Trophoblast cell (in vitro differentiated cells and primary cell): ENCODE data around the gene TRMU.

Experiments used
- DNase-seq, 2 donors: peaks; one replicate each; pipeline ENCODE4 v3.0.0-alpha.2; 2016
- H2AFZ ChIP-seq: 2 replicates; pipeline ENCODE4 v1.6.1; 2013; ENCODE audit warnings: low read length, moderate library complexity, mild to moderate bottlenecking; ENCODE audit not compliant: insufficient read depth, poor library complexity
- H2AK5ac ChIP-seq: 2 replicates; pipeline ENCODE4 v1.6.1; 2013; ENCODE audit warnings: mild to moderate bottlenecking, low read length
- H2BK120ac ChIP-seq: 2 replicates; pipeline ENCODE4 v1.6.1; 2013; ENCODE audit warnings: low read length, mild to moderate bottlenecking, moderate library complexity; ENCODE audit not compliant: insufficient read depth, poor library complexity
- H2BK12ac ChIP-seq: 2 replicates; pipeline ENCODE4 v1.6.1; 2013; ENCODE audit warnings: mild to moderate bottlenecking, low read length, moderate library complexity
- H2BK5ac ChIP-seq: 2 replicates; pipeline ENCODE4 v1.6.1; 2013; ENCODE audit warnings: low read length, low read depth, moderate library complexity, mild to moderate bottlenecking; ENCODE audit not compliant: poor library complexity
- H3K14ac ChIP-seq: 2 replicates; pipeline ENCODE4 v1.6.1; 2013; ENCODE audit warnings: mild to moderate bottlenecking, low read length
- H3K18ac ChIP-seq: 2 replicates; pipeline ENCODE4 v1.6.1; 2013; ENCODE audit warnings: mild to moderate bottlenecking, low read length
- H3K23ac ChIP-seq: 2 replicates; pipeline ENCODE4 v1.6.1; 2013; ENCODE audit warnings: low read length
- H3K27ac ChIP-seq: 2 replicates; pipeline ENCODE4 v1.5.1; 2013; ENCODE audit warnings: low read depth, mild to moderate bottlenecking, inconsistent platforms, low read length, moderate library complexity
- H3K27me3 ChIP-seq: 2 replicates; pipeline ENCODE4 v1.6.1; 2013; ENCODE audit warnings: inconsistent platforms, mild to moderate bottlenecking, low read length, moderate library complexity; ENCODE audit not compliant: insufficient read depth
- H3K36me3 ChIP-seq, 2 experiments: 1 replicate in 1 of 2; 2 replicates in 1 of 2; pipeline ENCODE4 v1.6.1; 2013; ENCODE audit warnings: low read length in 2 of 2, mild to moderate bottlenecking in 2 of 2, moderate library complexity in 1 of 2; ENCODE audit not compliant: insufficient read depth in 2 of 2, control insufficient read depth in 1 of 2
- H3K4ac ChIP-seq: 2 replicates; pipeline ENCODE4 v1.6.1; 2013; ENCODE audit warnings: low read depth, mild to moderate bottlenecking, low read length, moderate library complexity
- H3K4me1 ChIP-seq, 2 experiments: 1 replicate in 1 of 2; 2 replicates in 1 of 2; pipeline ENCODE4 v1.6.1; 2013; ENCODE audit warnings: low read length in 2 of 2, mild to moderate bottlenecking in 2 of 2, moderate library complexity in 1 of 2; ENCODE audit not compliant: insufficient read depth in 2 of 2, control insufficient read depth in 1 of 2
- H3K4me2 ChIP-seq: 2 replicates; pipeline ENCODE4 v1.6.1; 2013; ENCODE audit warnings: inconsistent platforms, mild to moderate bottlenecking, low read length, moderate library complexity
- H3K4me3 ChIP-seq: 2 replicates; pipeline ENCODE4 v1.5.1; 2013; ENCODE audit warnings: mild to moderate bottlenecking, low read depth, low read length, inconsistent platforms
- H3K79me1 ChIP-seq: one replicate; pipeline ENCODE4 v1.6.1; 2013; ENCODE audit warnings: low read length
- H3K79me2 ChIP-seq: 2 replicates; pipeline ENCODE4 v1.6.1; 2013; ENCODE audit warnings: low read length, mild to moderate bottlenecking; ENCODE audit not compliant: control insufficient read depth, insufficient read depth, poor library complexity
- H3K9ac ChIP-seq: 2 replicates; pipeline ENCODE4 v1.6.1; 2013; ENCODE audit warnings: mild to moderate bottlenecking, low read length
- H3K9me3 ChIP-seq: 2 replicates; pipeline ENCODE4 v1.6.1; 2013; ENCODE audit warnings: low read depth, mild to moderate bottlenecking, control low read depth, inconsistent platforms, low read length; ENCODE audit not compliant: insufficient read depth
- H4K12ac ChIP-seq: 2 replicates; pipeline ENCODE4 v1.6.1; 2013; ENCODE audit warnings: low read depth, mild to moderate bottlenecking, low read length, moderate library complexity
- H4K8ac ChIP-seq: 2 replicates; pipeline ENCODE4 v1.6.1; 2013; ENCODE audit warnings: low read depth, mild to moderate bottlenecking, low read length, moderate library complexity
- H4K91ac ChIP-seq: one replicate; pipeline ENCODE4 v1.6.1; 2013; ENCODE audit warnings: low read depth, mild to moderate bottlenecking, low read length, moderate library complexity
- WGBS: extraction: QIAGEN DNeasy Blood & Tissue Kit; methylation state at CpG from one replicate; pipeline ENCODE4 v1.1.7; 2013; ENCODE audit warnings: missing lambda C conversion rate; ENCODE audit not compliant: insufficient read length, insufficient coverage; ENCODE audit errors: extremely low coverage; 5-methylcytosine and 5-hydroxymethylcytosine counted together

TRMU gene

DNA sequence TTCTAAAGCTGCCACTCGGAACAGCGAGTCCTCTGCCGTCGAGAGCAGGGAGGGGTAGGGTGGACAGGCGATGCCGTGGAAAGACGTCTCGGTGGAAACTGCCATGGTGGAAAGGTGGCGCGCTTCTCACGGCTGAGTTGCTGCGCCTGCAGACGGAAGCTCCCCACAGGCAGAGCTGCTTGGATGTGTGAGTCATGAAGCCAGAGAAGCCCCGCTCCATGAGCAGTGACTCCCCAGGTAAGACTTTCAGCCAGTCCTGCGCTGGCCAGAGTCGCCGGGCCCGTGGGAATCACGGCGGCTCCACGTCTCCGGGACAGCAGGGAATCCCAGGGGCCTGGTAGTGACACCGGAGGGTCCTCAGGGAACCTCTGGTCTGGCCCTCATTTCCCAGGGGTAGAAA is 4.0 kb upstream of the TRMU start:
- Histone ChIP-seq H3K79me2 (peaks cover 9% of the 10 kb centered on the region), H3K79me1 (peaks cover 11% of the 10 kb centered on the region), H3K4ac (no peak overlapping the region), H2BK120ac (no peak overlapping the region), H4K8ac (no peak overlapping the region), H3K18ac (no peak overlapping the region), H4K91ac (no peak overlapping the region), H3K27ac (no peak overlapping the region), H3K9me3 (no peaks in the 10 kb centered on the region), H3K27me3 (no peaks in the 10 kb centered on the region), H3K14ac (no peak overlapping the region), H2BK12ac (no peak overlapping the region), H4K12ac (no peak overlapping the region), H3K36me3 (peaks cover 50 to 55% of the 10 kb centered on the region in 2 experiments), H2AFZ (no peak overlapping the region), H3K23ac (no peak overlapping the region), H3K4me1 (peaks cover 1 to 3% of the 10 kb centered on the region in 2 experiments), H3K4me2 (no peak overlapping the region), H2AK5ac (no peak overlapping the region), H2BK5ac (no peak overlapping the region), H3K4me3 (no peak overlapping the region), H3K9ac (no peak overlapping the region)
- DNase-seq: no peak
- no CpG with 5 or more reads among the region's 23 CpGs for WGBS

DNA sequence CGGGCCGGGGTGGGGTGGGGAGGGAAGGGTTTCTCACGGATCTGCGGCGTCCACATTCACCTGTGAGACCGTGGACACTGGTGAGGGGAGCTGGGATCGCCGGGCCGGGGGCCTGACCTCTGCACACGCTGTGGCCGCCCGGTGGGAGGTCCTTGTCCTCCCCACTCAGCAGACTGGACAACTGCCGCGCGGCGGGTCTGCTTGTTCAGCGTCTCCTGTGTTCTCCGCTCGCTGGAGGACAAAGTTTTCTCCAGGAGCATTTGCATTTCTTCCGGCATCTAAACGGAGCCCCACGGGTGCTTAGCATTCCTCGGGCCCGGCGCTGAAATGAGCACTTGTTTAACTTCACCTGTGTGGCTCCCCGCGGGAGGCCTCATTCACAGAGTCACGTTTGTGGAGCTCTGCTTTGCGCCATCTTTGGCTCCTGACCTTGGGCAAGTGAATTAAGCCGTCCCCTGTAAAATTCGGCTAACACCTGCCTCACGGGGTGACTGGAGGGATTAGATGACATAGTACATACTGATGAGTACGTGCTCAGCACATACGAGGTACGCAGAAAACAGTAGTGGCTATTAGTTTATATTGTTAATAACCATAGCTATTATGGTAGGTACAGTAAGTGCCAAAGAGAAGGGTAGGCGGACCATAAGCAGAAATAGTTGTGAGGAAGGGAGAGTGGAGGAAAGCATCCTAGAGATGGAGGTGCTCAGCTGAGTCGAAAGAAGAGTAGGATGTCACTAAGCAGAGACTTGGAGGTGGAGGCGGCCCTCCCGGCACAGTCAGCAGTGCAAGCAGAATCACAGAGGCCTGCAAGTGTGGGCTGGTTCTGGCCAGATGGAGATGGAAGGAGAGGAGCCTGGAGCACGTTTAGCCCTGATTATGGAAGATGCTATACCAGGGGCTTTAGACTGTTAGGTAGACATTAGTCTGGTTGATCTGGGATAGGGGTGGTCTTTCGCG is 885 bp downstream of the TRMU start:
- no peak overlapping the region for H3K23ac ChIP-seq
- H3K9ac ChIP-seq: peak overlapping the region; percentile 93
- peak overlapping the region; percentile 55 for H4K12ac ChIP-seq
- H2BK120ac ChIP-seq: no peak overlapping the region
- DNase-seq: peak in 1 of 2 donors; percentile 37
- WGBS: no CpG with 5 or more reads among the region's 42 CpGs
- H4K8ac ChIP-seq: peak overlapping the region; percentile 94
- peak overlapping the region; percentile 93 for H4K91ac ChIP-seq
- H3K27ac ChIP-seq: peak overlapping the region; percentile 61
- peak overlapping the region; percentile 83 for H3K14ac ChIP-seq
- H2BK5ac ChIP-seq: peak overlapping the region; percentile 35
- H3K4me2 ChIP-seq: peak overlapping the region; percentile 90
- peaks cover 6 to 7% of the 10 kb centered on the region in 2 experiments for H3K4me1 ChIP-seq
- H3K9me3 ChIP-seq: no peaks in the 10 kb centered on the region
- H2AFZ ChIP-seq: peak overlapping the region; percentile 89
- peak overlapping the region; percentile 47 for H3K18ac ChIP-seq
- H2BK12ac ChIP-seq: no peak overlapping the region
- no peaks in the 10 kb centered on the region for H3K27me3 ChIP-seq
- H3K79me2 ChIP-seq: peaks cover 13% of the 10 kb centered on the region
- no peak overlapping the region for H2AK5ac ChIP-seq
- H3K4me3 ChIP-seq: peak overlapping the region; percentile 83
- peaks cover 32 to 43% of the 10 kb centered on the region in 2 experiments for H3K36me3 ChIP-seq
- peak overlapping the region; percentile 89 for H3K4ac ChIP-seq
- H3K79me1 ChIP-seq: peaks cover 11% of the 10 kb centered on the region

GRCh38 chr22:46337870-46338269 is 2.4 kb downstream of the TRMU start:
- H3K4me1 ChIP-seq: peaks cover 6 to 7% of the 10 kb centered on the region in 2 experiments
- H3K36me3 ChIP-seq: peaks cover 30 to 41% of the 10 kb centered on the region in 2 experiments
- no CpG with 5 or more reads among the region's 9 CpGs for WGBS
- H3K4me3 ChIP-seq: no peak overlapping the region
- no peak overlapping the region for H3K4ac ChIP-seq
- H4K91ac ChIP-seq: no peak overlapping the region
- no peak overlapping the region for H2BK12ac ChIP-seq
- H3K18ac ChIP-seq: no peak overlapping the region
- no peaks in the 10 kb centered on the region for H3K27me3 ChIP-seq
- no peak overlapping the region for H2AK5ac ChIP-seq
- H2AFZ ChIP-seq: no peak overlapping the region
- H4K12ac ChIP-seq: no peak overlapping the region
- no peaks in the 10 kb centered on the region for H3K9me3 ChIP-seq
- no peak overlapping the region for H3K14ac ChIP-seq
- peaks cover 11% of the 10 kb centered on the region for H3K79me1 ChIP-seq
- H3K23ac ChIP-seq: no peak overlapping the region
- H2BK5ac ChIP-seq: no peak overlapping the region
- no peak overlapping the region for H4K8ac ChIP-seq
- DNase-seq: no peak
- H3K79me2 ChIP-seq: peaks cover 13% of the 10 kb centered on the region
- no peak overlapping the region for H3K27ac ChIP-seq
- H2BK120ac ChIP-seq: no peak overlapping the region
- H3K9ac ChIP-seq: no peak overlapping the region
- H3K4me2 ChIP-seq: no peak overlapping the region

- Histone ChIP-seq H3K4ac (no peak overlapping the region), H4K12ac (no peak overlapping the region), H2AFZ (no peak overlapping the region), H3K9me3 (no peaks in the 10 kb centered on the region), H2BK5ac (no peak overlapping the region), H2AK5ac (no peak overlapping the region), H3K79me1 (peaks cover 11% of the 10 kb centered on the region), H3K4me3 (no peak overlapping the region), H3K36me3 (peaks cover 33 to 43% of the 10 kb centered on the region in 2 experiments), H3K27me3 (no peaks in the 10 kb centered on the region), H3K79me2 (peaks cover 13% of the 10 kb centered on the region), H4K8ac (no peak overlapping the region), H3K4me2 (no peak overlapping the region), H3K23ac (no peak overlapping the region), H3K4me1 (peaks cover 6 to 7% of the 10 kb centered on the region in 2 experiments), H3K9ac (no peak overlapping the region), H2BK12ac (no peak overlapping the region), H4K91ac (no peak overlapping the region), H3K27ac (no peak overlapping the region), H3K18ac (no peak overlapping the region), H3K14ac (no peak overlapping the region), H2BK120ac (no peak overlapping the region)
- no CpG with 5 or more reads among the region's 8 CpGs for WGBS
- DNase-seq: no peak
These were observed 3.1 kb downstream of the TRMU start for GRCh38 chr22:46338636-46339035.
